Mucosa of descending colon (tissue), 3 donors: ENCODE results near the gene UQCR11. TPM values are rescaled to one million over a fixed set of nuclear protein-coding genes. Genes with fewer than 3 reads are reported as not detected.

Experiments used
- ATAC-seq: fragments of 200-7000 bp; cut with Tn5 transposase; one replicate; pipeline ENCODE4 v1.9.1; 2020; ENCODE audit warnings: mild to moderate bottlenecking, moderate library complexity
- DNase-seq, 3 donors: peaks; one replicate each; pipeline ENCODE4 v3.0.0-alpha.2; 2020
- H3K36me3 ChIP-seq: fragments of 200-600 bp; one replicate; pipeline ENCODE4 v1.8.0; 2021; ENCODE audit warnings: low read depth, mild to moderate bottlenecking
- H3K4me1 ChIP-seq: fragments of 200-600 bp; one replicate; pipeline ENCODE4 v1.8.0; 2021; ENCODE audit warnings: low read depth, mild to moderate bottlenecking
- H3K4me3 ChIP-seq: fragments of 200-600 bp; one replicate; pipeline ENCODE4 v1.8.0; 2021; ENCODE audit warnings: mild to moderate bottlenecking
- H3K9me3 ChIP-seq: fragments of 200-600 bp; one replicate; pipeline ENCODE4 v1.8.0; 2021; ENCODE audit warnings: mild to moderate bottlenecking
- CTCF ChIP-seq: fragments of 200-600 bp; IDR thresholded peaks from one replicate; pipeline ENCODE4 v1.8.0; 2022; ENCODE audit warnings: antibody characterized with exemption, mild to moderate bottlenecking
- intact Hi-C, 2 donors: fragments of 100-400 bp; cut with DNase I in 1 of 2; cut with micrococcal nuclease in 1 of 2; formaldehyde crosslinking; loops; one replicate each; pipeline versions ENCODE4 v1.11.0 to v1.11.1; 2022; cut with DNase I, micrococcal nuclease
- total RNA-seq, 3 donors: library from RNA; stranded (reverse); fragmentation: NEBNext Ultra II Directional in 2 of 3; extraction: Animal tissue kit (Norgen Biotek cat#: 25700) in 2 of 3; gene quantifications; one replicate each; pipeline versions ENCODE4 v1.2.1 to v1.2.4, GENCODE V29; 2021 to 2023
- donor health status: DM: no; HTN: no; CAD: no; lungs with moderate emphysema.
- donor health status: DM: no; HTN: no; CAD: no.
- donor health status: DM: no; HTN: yes; CAD: no.

The UQCR11 gene
- total RNA-seq, 3 donors from 2014 or later, result 265 to 301 (median 272) TPM

- Histone ChIP-seq H3K4me3 (no peak overlapping the region), H3K9me3 (no peaks in the 10 kb centered on the region), H3K4me1 (no peaks in the 10 kb centered on the region), H3K36me3 (no peaks in the 10 kb centered on the region)
- ATAC-seq (no peak), DNase-seq (no peak)
- TF ChIP-seq CTCF, result no peak
- intact Hi-C loops, result no loop called here
These were observed 29.7 kb downstream of the UQCR11 start for GRCh38 chr19:1575323-1576241.

- H3K36me3 ChIP-seq, result no peaks in the 10 kb centered on the region
- intact Hi-C loops, result no loop called here
These were observed 30.7 kb downstream of the UQCR11 start for GRCh38 chr19:1574354-1575136.

GRCh38 chr19:1572795-1573194 is 32.5 kb downstream of the UQCR11 start:
- no peak overlapping the region for H3K4me3 ChIP-seq
- no peaks in the 10 kb centered on the region for H3K36me3 ChIP-seq
- H3K9me3 ChIP-seq, result no peaks in the 10 kb centered on the region
- H3K4me1 ChIP-seq, result peaks cover 8% of the 10 kb centered on the region
- ATAC-seq (no peak), DNase-seq (no peak)
- intact Hi-C loops, result no loop called here
- no peak for TF ChIP-seq CTCF

More at GRCh38 chr19:1574354-1575136, 30.7 kb downstream of the UQCR11 start:
- no peak for TF ChIP-seq CTCF
- ATAC-seq (no peak), DNase-seq (no peak)
- Histone ChIP-seq H3K4me1 (no peaks in the 10 kb centered on the region), H3K9me3 (no peaks in the 10 kb centered on the region), H3K4me3 (no peak overlapping the region)

GRCh38 chr19:1571358-1571757 is 33.9 kb downstream of the UQCR11 start:
- DNase-seq, result no peak
- no peak for TF ChIP-seq CTCF

GRCh38 chr19:1570836-1571235 is 34.4 kb downstream of the UQCR11 start:
- no peak overlapping the region for H3K4me3 ChIP-seq
- no peak for DNase-seq
- intact Hi-C loops, result no loop called here
- no peaks in the 10 kb centered on the region for H3K9me3 ChIP-seq
- no peak for ATAC-seq
- H3K4me1 ChIP-seq, result peaks cover 8% of the 10 kb centered on the region
- H3K36me3 ChIP-seq, result no peaks in the 10 kb centered on the region
- no peak for TF ChIP-seq CTCF

More at GRCh38 chr19:1571358-1571757, 33.9 kb downstream of the UQCR11 start:
- Histone ChIP-seq H3K4me3 (no peak overlapping the region), H3K9me3 (no peaks in the 10 kb centered on the region), H3K4me1 (peaks cover 8% of the 10 kb centered on the region), H3K36me3 (no peaks in the 10 kb centered on the region)
- ATAC-seq, result no peak
- intact Hi-C loops, result no loop called here
